ENCODE data around the gene FHIP1A. TPM values are rescaled to one million over a fixed set of nuclear protein-coding genes. Genes with fewer than 3 reads are reported as not detected.

Gene FHIP1A
- total and polyA plus RNA-seq, 2 of the 13 experiments (the other 11 are each of a cell fraction or from before 2014, with no cell fraction given): 4.1 to 6.2 TPM

GRCh38 chr4:151408630-151409469 is at the start of gene FHIP1A (continued):
- TF ChIP-seq EEA1 (CRISPR knock-in tag; IDR thresholded peaks at IDR 0.05; ENCODE audit: borderline replicate concordance): no peak
- 0 out of 2 replicates have a peak, but pooled peaks have one; percentile 28 for TF ChIP-seq ZNF761 (CRISPR knock-in tag; conservative IDR thresholded peaks at IDR 0.05)
- peak; percentile 20; the same call in 1 of the 2 replicates for TF ChIP-seq RXRB (CRISPR knock-in tag; IDR thresholded peaks at IDR 0.05; ENCODE audit: borderline replicate concordance)
- TF ChIP-seq ZNF205 (CRISPR knock-in tag; IDR thresholded peaks at IDR 0.05): no peak
- no peak for TF ChIP-seq ZFP41 (CRISPR knock-in tag; IDR thresholded peaks at IDR 0.05; ENCODE audit: borderline replicate concordance)
- no peak for TF ChIP-seq PRMT3 (CRISPR knock-in tag; IDR thresholded peaks at IDR 0.05; ENCODE audit: borderline replicate concordance, low read depth)
- no peak for TF ChIP-seq HNRNPL (IDR thresholded peaks at IDR 0.05; ENCODE audit: low read depth, low read length)
- no peak for TF ChIP-seq HOMEZ (CRISPR knock-in tag; IDR thresholded peaks at IDR 0.05; ENCODE audit: low read depth)
- TF ChIP-seq ARID3A (IDR thresholded peaks at IDR 0.05; ENCODE audit: low read depth, low read length): no peak
- peak; percentile 52 for TF ChIP-seq MAX (IDR thresholded peaks at IDR 0.05)
- TF ChIP-seq FOXJ3 (CRISPR knock-in tag; IDR thresholded peaks at IDR 0.05; ENCODE audit: borderline replicate concordance): no peak
- no peak for TF ChIP-seq ZNF275 (CRISPR knock-in tag; IDR thresholded peaks at IDR 0.05; ENCODE audit: borderline replicate concordance)
- no peak for TF ChIP-seq ZBTB21 (CRISPR knock-in tag; IDR thresholded peaks at IDR 0.05)
- TF ChIP-seq ZNF124 (CRISPR knock-in tag; IDR thresholded peaks at IDR 0.05): peak; percentile 53; the same call in 1 of the 2 replicates
- TF ChIP-seq TBL1XR1 (IDR thresholded peaks at IDR 0.05; ENCODE audit: borderline replicate concordance, low read length, partially characterized antibody): no peak
- TF ChIP-seq MXD3 (CRISPR knock-in tag; IDR thresholded peaks at IDR 0.05): no peak
- TF ChIP-seq PRDM4 (CRISPR knock-in tag; IDR thresholded peaks at IDR 0.05; ENCODE audit: borderline replicate concordance): no peak
- no peak for TF ChIP-seq ZFP36L2 (CRISPR knock-in tag; IDR thresholded peaks at IDR 0.05)
- peak; percentile 49; the same call in 1 of the 2 replicates for TF ChIP-seq ZNF605 (CRISPR knock-in tag; IDR thresholded peaks at IDR 0.05)
- no peak for TF ChIP-seq GPBP1L1 (CRISPR knock-in tag; IDR thresholded peaks at IDR 0.05)

All from HepG2 (cell line).